GM12878 (cell line): ENCODE measurements around the gene COTL1. TPM values are rescaled to one million over a fixed set of nuclear protein-coding genes. Genes with fewer than 3 reads are reported as not detected.

Experiments used
- ATAC-seq: fragments of 200-7000 bp; cut with Tn5 transposase; 3 replicates; pipeline ENCODE4 v1.9.1; 2020; ENCODE audit warnings: mild to moderate bottlenecking, moderate library complexity
- BruUV-seq: library from RNA; stranded (reverse); fragments of 400-500 nt; replicated peaks from 2 replicates; lab custom pipeline; 2021; lab: Mats Ljungman, UMichigan
- CTCF ChIA-PET: fragments of 300-600 bp; sonication (Branson Sonifier 250); formaldehyde crosslinking; extraction: SDS; loops from one replicate; lab custom pipeline; 2021; ENCODE audit warnings: inconsistent platforms; lab: Yijun Ruan, JAX
- POLR2A ChIA-PET: fragments of 350-600 bp; formaldehyde crosslinking; extraction: SDS; loops from one replicate; lab custom pipeline; 2021; ENCODE audit warnings: inconsistent platforms; lab: Charles Lee
- RAD21 ChIA-PET: fragments of 300-600 bp; sonication (Branson Sonifier 250); formaldehyde crosslinking; loops from one replicate; lab custom pipeline; 2023; ENCODE audit warnings: antibody characterized with exemption; ENCODE audit not compliant: unreplicated experiment; lab: Charles Lee
- SMC1A ChIA-PET: fragments of 300-600 bp; sonication (Branson Sonifier 250); formaldehyde crosslinking; loops from one replicate; lab custom pipeline; 2023; ENCODE audit not compliant: unreplicated experiment, uncharacterized antibody; lab: Charles Lee
- DNase-seq: peaks from one replicate; pipeline ENCODE4 v3.0.0-alpha.2; 2011; ENCODE audit warnings: low read depth, low spot score
- FAIRE-seq: peaks from 3 replicates; lab custom pipeline; 2011; peaks lifted over from hg19 to GRCh38; lab: Jason Lieb, UNC
- H2AFZ ChIP-seq: 2 replicates; pipeline ENCODE4 v1.6.0; 2011; ENCODE audit warnings: low read depth, low read length, control low read depth; ENCODE audit not compliant: control insufficient read depth
- H3K27ac ChIP-seq: 2 replicates; pipeline ENCODE4 v1.5.1; 2011; ENCODE audit warnings: control low read depth; ENCODE audit not compliant: control insufficient read depth, insufficient read depth
- H3K27me3 ChIP-seq, 2 experiments: replicated peaks in 1 of 2; 2 replicates each; pipeline versions ENCODE4 v1.6.0 to v1.6.1; 2011; ENCODE audit warnings: low read length in 1 of 2; ENCODE audit not compliant: control insufficient read depth in 2 of 2, insufficient read depth in 2 of 2
- H3K36me3 ChIP-seq, 2 experiments: 2 replicates each; pipeline ENCODE4 v1.5.1; 2011; ENCODE audit warnings: low read length in 1 of 2; ENCODE audit not compliant: control insufficient read depth in 2 of 2, insufficient read depth in 2 of 2
- H3K4me1 ChIP-seq: 2 replicates; pipeline ENCODE4 v1.6.1; 2011; ENCODE audit warnings: mild to moderate bottlenecking, low read length, moderate library complexity, mixed read lengths; ENCODE audit not compliant: control insufficient read depth, insufficient read depth
- H3K4me2 ChIP-seq: 2 replicates; pipeline ENCODE4 v1.6.0; 2011; ENCODE audit warnings: control low read depth; ENCODE audit not compliant: control insufficient read depth, insufficient read depth
- H3K4me3 ChIP-seq: fragments of 200-600 bp; sonication (generic); 2 replicates; pipeline ENCODE4 v1.5.1; 2016
- H3K79me2 ChIP-seq: 2 replicates; pipeline ENCODE4 v1.6.0; 2011; ENCODE audit warnings: low read length; ENCODE audit not compliant: control insufficient read depth, insufficient read depth
- H3K9ac ChIP-seq: 2 replicates; pipeline ENCODE4 v1.8.0; 2011; ENCODE audit warnings: low read length, control low read depth, mixed read lengths; ENCODE audit not compliant: control insufficient read depth, insufficient read depth
- H3K9me3 ChIP-seq: replicated peaks from 3 replicates; pipeline ENCODE4 v1.5.1; 2011; ENCODE audit warnings: mild to moderate bottlenecking, low read length; ENCODE audit not compliant: control insufficient read depth, insufficient read depth
- H4K20me1 ChIP-seq: 2 replicates; pipeline ENCODE4 v1.6.0; 2011; ENCODE audit not compliant: control insufficient read depth, insufficient read depth
- ATF2 ChIP-seq: IDR thresholded peaks from 2 replicates; pipeline ENCODE4 v1.6.1; 2012; ENCODE audit warnings: low read length, inconsistent platforms
- CBX5 ChIP-seq: sonication (generic); IDR thresholded peaks from 2 replicates; pipeline ENCODE4 v1.6.1; 2016; ENCODE audit warnings: low read depth, moderate library complexity, mild to moderate bottlenecking, inconsistent platforms
- CREB1 ChIP-seq: IDR thresholded peaks from 2 replicates; pipeline ENCODE4 v1.6.1; 2012; ENCODE audit warnings: low read depth, mild to moderate bottlenecking, inconsistent platforms
- IRF5 ChIP-seq: fragments of 450-650 bp; IDR thresholded peaks from 2 replicates; pipeline ENCODE4 v1.6.1; 2017; ENCODE audit warnings: borderline replicate concordance
- NBN ChIP-seq: fragments of 450-650 bp; IDR thresholded peaks from 2 replicates; pipeline ENCODE4 v1.6.1; 2016
- POLR2AphosphoS2 ChIP-seq: IDR thresholded peaks from 2 replicates; pipeline ENCODE4 v1.6.1; 2011; ENCODE audit warnings: low read depth, mild to moderate bottlenecking, low read length, improper control_type of control experiment, moderate library complexity
- POLR2AphosphoS5 ChIP-seq: IDR thresholded peaks from 2 replicates; pipeline ENCODE4 v1.6.1; 2011; ENCODE audit warnings: mild to moderate bottlenecking, low read length, inconsistent platforms
- POU2F2 ChIP-seq: IDR thresholded peaks from 3 replicates; pipeline ENCODE4 v1.6.1; 2011; ENCODE audit warnings: low read depth, mild to moderate bottlenecking, low read length, borderline replicate concordance
- RAD51 ChIP-seq: fragments of 450-650 bp; IDR thresholded peaks from 2 replicates; pipeline ENCODE4 v1.6.1; 2016; ENCODE audit warnings: moderate library complexity, mild to moderate bottlenecking, inconsistent platforms
- RELA ChIP-seq: fragments of 450-650 bp; IDR thresholded peaks from 2 replicates; pipeline ENCODE4 v1.8.0; 2014; ENCODE audit warnings: borderline replicate concordance; ENCODE audit not compliant: partially characterized antibody
- STAT1 ChIP-seq: fragments of 450-650 bp; conservative IDR thresholded peaks from 2 replicates; pipeline ENCODE4 v1.6.1; 2014; ENCODE audit warnings: antibody characterized with exemption, mild to moderate bottlenecking
- ZBED1 ChIP-seq: IDR thresholded peaks from 2 replicates; pipeline ENCODE4 v1.6.1; 2016; ENCODE audit warnings: borderline replicate concordance
- ZBTB33 ChIP-seq: fragments of 450-650 bp; IDR thresholded peaks from 2 replicates; pipeline ENCODE4 v1.6.1; 2017; ENCODE audit warnings: mild to moderate bottlenecking
- ZBTB4 ChIP-seq: fragments of 450-650 bp; formaldehyde crosslinking; IDR thresholded peaks from 2 replicates; pipeline ENCODE4 v1.4.0; 2022; ENCODE audit warnings: mild to moderate bottlenecking, moderate library complexity
- WGBS: methylation state at CpG from one replicate; pipeline ENCODE4 v1.1.6; 2016; ENCODE audit warnings: low lambda C conversion rate; ENCODE audit not compliant: insufficient replicate concordance, insufficient coverage; ENCODE audit errors: missing lambda C conversion rate; 5-methylcytosine and 5-hydroxymethylcytosine counted together
- in situ Hi-C: fragments of 300-500 bp; cut with MboI; formaldehyde crosslinking; loops from 9 replicates; pipeline ENCODE4 v1.14.3; 2018; ENCODE audit warnings: mixed read lengths
- intact Hi-C: fragments of 100-400 bp; cut with micrococcal nuclease; formaldehyde crosslinking; loops from one replicate; pipeline ENCODE4 v1.14.2; 2022; ENCODE audit not compliant: unreplicated experiment
- polyA plus RNA-seq, 11 experiments: library from polyadenylated mRNA; depleted of rRNA in 4 of 11; unstranded in 6 of 11; stranded (reverse) in 5 of 11; fragments of >200 nt; fragmentation: Nextera tagmentation in 4 of 11; fragmentation: Illumina TruSeq in 1 of 11; extraction: Ambion mirVana in 4 of 11; extraction: Trizol in 1 of 11; gene quantifications; 1 replicate in 1 of 11; 2 replicates in 10 of 11; pipeline versions ENCODE4 v1.2.1 to v1.2.3, GENCODE V29; 2011 to 2016; ENCODE audit warnings: inconsistent platforms in 2 of 11, missing spikeins in 2 of 11, low read depth in 1 of 11
- total RNA-seq, 4 experiments: library from RNA; depleted of rRNA in 3 of 4; stranded (reverse); fragments of >200 nt in 3 of 4; fragmentation: Illumina TruSeq in 1 of 4; extraction: Trizol in 1 of 4; gene quantifications; 2 replicates each; pipeline versions ENCODE4 v1.2.1 to v1.2.3, GENCODE V29; 2013 to 2021

COTL1 gene
- total and polyA plus RNA-seq, 10 of the 15 experiments (the other 5 are each of a cell fraction or from before 2014, with no cell fraction given), result 140 to 894 (median 330) TPM

GRCh38 chr16:84617041-84617790, 662 bp downstream of the COTL1 start:
- BruUV-seq, result no TSS peak
- ChIA-PET CTCF (interaction anchor here (0.9 to 2.7 kb wide), 7 partner anchors 9 to 110 kb away, joined by 3 to 17 read pairs (median 9); no protein-coding TSS in a partner anchor), RAD21 (interaction anchor here (1.0 to 11.3 kb wide), 6 partner anchors 15 to 111 kb away, joined by 3 to 224 read pairs (median 10); no protein-coding TSS in a partner anchor), SMC1A (interaction anchor here (0.8 to 14.0 kb wide), 8 partner anchors 15 to 111 kb away, joined by 3 to 229 read pairs (median 5); no protein-coding TSS in a partner anchor), POLR2A (interaction anchor here (1.0 to 10.6 kb wide), 7 partner anchors 16 to 112 kb away, joined by 4 to 214 read pairs (median 5); no protein-coding TSS in a partner anchor)
- no peaks in the 10 kb centered on the region for H3K27me3 ChIP-seq
- H3K9ac ChIP-seq, result peak overlapping the region; percentile 84
- intact Hi-C loops, result loop anchor here (2.0 kb wide), 1 partner anchor 102 kb away; no protein-coding TSS in a partner anchor
- ATAC-seq (peak; percentile 50), FAIRE-seq (no peak), DNase-seq (no peak)
- peaks cover 9% of the 10 kb centered on the region for H4K20me1 ChIP-seq
- WGBS, result 1% methylated on average over 51 of the region's 54 CpGs
- no peak overlapping the region for H2AFZ ChIP-seq
- peaks cover 12% of the 10 kb centered on the region in 2 experiments for H3K36me3 ChIP-seq
- peak overlapping the region; percentile 99 for H3K4me3 ChIP-seq
- peak overlapping the region; percentile 92 for H3K4me2 ChIP-seq
- in situ Hi-C loops, result loop anchor here (25.0 kb wide), 1 partner anchor 945 kb away; no protein-coding TSS in a partner anchor
- H3K9me3 ChIP-seq, result no peaks in the 10 kb centered on the region
- peaks cover 40% of the 10 kb centered on the region for H3K4me1 ChIP-seq
- H3K27ac ChIP-seq, result peak overlapping the region; percentile 78
- peaks cover 52% of the 10 kb centered on the region for H3K79me2 ChIP-seq
- TF ChIP-seq STAT1, result no peak
- TF ChIP-seq ZBTB33, result no peak
- no peak for TF ChIP-seq CREB1
- TF ChIP-seq POU2F2, result no peak
- TF ChIP-seq POLR2AphosphoS2, result no peak
- no peak for TF ChIP-seq ATF2
- no peak for TF ChIP-seq ZBTB4 (CRISPR knock-in tag)
- no peak for TF ChIP-seq NBN
- TF ChIP-seq IRF5, result no peak
- peak; percentile 39; the same call in 1 of the 2 replicates for TF ChIP-seq POLR2AphosphoS5
- TF ChIP-seq RAD51, result no peak
- TF ChIP-seq RELA, result no peak
- no peak for TF ChIP-seq ZBED1
- TF ChIP-seq CBX5, result 0 out of 2 replicates have a peak, but pooled peaks have one; percentile 36
